HepG2 (cell line): ENCODE measurements around the gene EFCAB8. TPM values are rescaled to one million over a fixed set of nuclear protein-coding genes. Genes with fewer than 3 reads are reported as not detected.

Source experiments
- ATAC-seq: fragments of 200-7000 bp; cut with Tn5 transposase; 3 replicates; pipeline ENCODE4 v1.9.1; 2020; ENCODE audit warnings: mild to moderate bottlenecking, moderate library complexity
- BruUV-seq: library from RNA; stranded (reverse); fragments of 400-500 nt; replicated peaks from 2 replicates; lab custom pipeline; 2021; lab: Mats Ljungman, UMichigan
- CTCF ChIA-PET: fragments of 300-600 bp; formaldehyde crosslinking; extraction: SDS; loops from one replicate; lab custom pipeline; 2021; ENCODE audit warnings: low total read pairs, inconsistent platforms, low intra/inter-chr PET ratio; lab: Yijun Ruan, JAX
- POLR2A ChIA-PET: fragments of 350-600 bp; sonication (Branson Sonifier 250); formaldehyde crosslinking; loops from one replicate; lab custom pipeline; 2020; ENCODE audit warnings: antibody characterized with exemption, inconsistent platforms; lab: Yijun Ruan, JAX
- DNase-seq: peaks from one replicate; pipeline ENCODE4 v3.0.0-alpha.2; 2015; ENCODE audit warnings: low spot score
- FAIRE-seq: peaks from 3 replicates; lab custom pipeline; 2011; peaks lifted over from hg19 to GRCh38; lab: Jason Lieb, UNC
- H2AFZ ChIP-seq: one replicate; pipeline ENCODE4 v1.6.1; 2011; ENCODE audit warnings: low read length, inconsistent platforms
- H3K27ac ChIP-seq: fragments of 300-600 bp; 3 replicates; pipeline ENCODE4 v1.8.0; 2011; ENCODE audit warnings: mixed run types, mild to moderate bottlenecking, mixed read lengths, low read length, inconsistent platforms; ENCODE audit not compliant: insufficient read depth; ENCODE audit errors: extremely low read length
- H3K27me3 ChIP-seq, 2 experiments: fragments of 200-600 bp in 1 of 2; 2 replicates in 1 of 2; 3 replicates in 1 of 2; pipeline versions ENCODE4 v1.6.0 to v1.8.0; 2011; ENCODE audit warnings: low read length in 2 of 2, mild to moderate bottlenecking in 2 of 2, moderate library complexity in 2 of 2, inconsistent platforms in 1 of 2; ENCODE audit not compliant: insufficient read depth in 2 of 2, control insufficient read depth in 1 of 2
- H3K36me3 ChIP-seq, 2 experiments: fragments of 200-600 bp in 1 of 2; replicated peaks in 1 of 2; 2 replicates in 1 of 2; 3 replicates in 1 of 2; pipeline versions ENCODE4 v1.5.1 to v1.8.0; 2011; ENCODE audit warnings: low read length in 2 of 2, inconsistent platforms in 1 of 2; ENCODE audit not compliant: insufficient read depth in 2 of 2, control insufficient read depth in 1 of 2
- H3K4me1 ChIP-seq: 2 replicates; pipeline ENCODE4 v1.5.1; 2012; ENCODE audit warnings: low read length, inconsistent platforms; ENCODE audit not compliant: insufficient read depth
- H3K4me2 ChIP-seq: 2 replicates; pipeline ENCODE4 v1.6.0; 2011; ENCODE audit warnings: low read depth, low read length, inconsistent platforms
- H3K4me3 ChIP-seq, 3 experiments: fragments of 200-600 bp in 1 of 3; sonication (generic), shearing (Covaris generic) in 1 of 3; replicated peaks in 1 of 3; 2 replicates each; pipeline ENCODE4 v1.5.1; 2011 to 2016; ENCODE audit warnings: low read length in 3 of 3, inconsistent platforms in 2 of 3, low read depth in 2 of 3, mild to moderate bottlenecking in 2 of 3, control low read depth in 1 of 3, mixed read lengths in 1 of 3; ENCODE audit not compliant: insufficient read depth in 1 of 3
- H3K79me2 ChIP-seq: one replicate; pipeline ENCODE4 v1.6.1; 2011; ENCODE audit warnings: low read length, inconsistent platforms; ENCODE audit not compliant: insufficient read depth
- H3K9ac ChIP-seq: 2 replicates; pipeline ENCODE4 v1.6.0; 2011; ENCODE audit warnings: mild to moderate bottlenecking, low read depth, low read length, inconsistent platforms; ENCODE audit not compliant: insufficient read depth
- H3K9me3 ChIP-seq: 2 replicates; pipeline ENCODE4 v1.5.1; 2012; ENCODE audit warnings: mild to moderate bottlenecking, low read length
- H4K20me1 ChIP-seq: 2 replicates; pipeline ENCODE4 v1.6.0; 2011; ENCODE audit warnings: inconsistent platforms, mild to moderate bottlenecking, low read length, moderate library complexity; ENCODE audit not compliant: insufficient read depth
- HHEX ChIP-seq: IDR thresholded peaks from 2 replicates; pipeline ENCODE4 v1.6.1; 2016; ENCODE audit warnings: control low read depth
- MED1 ChIP-seq: sonication (generic); formaldehyde crosslinking; IDR thresholded peaks from 2 replicates; pipeline ENCODE4 v1.4.0; 2020; ENCODE audit warnings: missing genetic modification reagents
- MNT ChIP-seq: fragments of 450-650 bp; IDR thresholded peaks from 2 replicates; pipeline ENCODE4 v1.6.1; 2016
- NCOR1 ChIP-seq: fragments of 200-600 bp; sonication (generic); IDR thresholded peaks from 2 replicates; pipeline ENCODE4 v1.7.0; 2017; ENCODE audit warnings: antibody characterized with exemption, low read length, borderline replicate concordance
- NR2C2 ChIP-seq: sonication (generic); formaldehyde crosslinking; IDR thresholded peaks from 2 replicates; pipeline ENCODE4 v1.4.0; 2020; ENCODE audit warnings: missing genetic modification reagents, mild to moderate bottlenecking, moderate library complexity, borderline replicate concordance
- RELA ChIP-seq: sonication (generic); formaldehyde crosslinking; IDR thresholded peaks from 2 replicates; pipeline ENCODE4 v1.4.0; 2020; ENCODE audit warnings: missing genetic modification reagents
- SRSF1 ChIP-seq: fragments of 200-400 bp; formaldehyde crosslinking; optimal IDR thresholded peaks from 2 replicates; pipeline ENCODE3; 2017; ENCODE audit warnings: mild to moderate bottlenecking, low read depth, low read length, moderate library complexity
- TRAFD1 ChIP-seq: sonication (generic); formaldehyde crosslinking; IDR thresholded peaks from 2 replicates; pipeline ENCODE4 v1.5.1; 2020; ENCODE audit warnings: missing genetic modification reagents, mild to moderate bottlenecking, borderline replicate concordance
- ZBTB7B ChIP-seq: sonication (generic); formaldehyde crosslinking; IDR thresholded peaks from 2 replicates; pipeline ENCODE4 v1.4.0; 2020; ENCODE audit warnings: missing genetic modification reagents
- ZEB1 ChIP-seq: IDR thresholded peaks from 2 replicates; pipeline ENCODE4 v1.6.1; 2012; ENCODE audit warnings: mild to moderate bottlenecking, low read depth, inconsistent platforms; ENCODE audit not compliant: insufficient replicate concordance
- ZNF230 ChIP-seq: sonication (generic); formaldehyde crosslinking; IDR thresholded peaks from 2 replicates; pipeline ENCODE4 v1.4.0; 2020; ENCODE audit warnings: mild to moderate bottlenecking, missing genetic modification reagents
- WGBS: methylation state at CpG from one replicate; pipeline ENCODE4 v1.1.6; 2017; ENCODE audit warnings: low lambda C conversion rate; 5-methylcytosine and 5-hydroxymethylcytosine counted together
- in situ Hi-C: cut with HindIII; loops from 2 replicates; pipeline ENCODE4 v1.10.0; 2017; ENCODE audit warnings: low pct_unique_long_range_greater_than_20kb; ENCODE audit not compliant: extremely low pct_ligation_motif_present
- intact Hi-C: fragments of 100-400 bp; cut with micrococcal nuclease; formaldehyde crosslinking; loops from one replicate; pipeline ENCODE4 v1.10.0; 2022; ENCODE audit not compliant: unreplicated experiment
- polyA plus RNA-seq, 8 experiments: library from polyadenylated mRNA; depleted of rRNA in 3 of 8; stranded (reverse) in 7 of 8; unstranded in 1 of 8; fragments of >200 nt; fragmentation: Illumina TruSeq in 4 of 8; extraction: Trizol in 4 of 8; gene quantifications; 2 replicates each; pipeline versions ENCODE4 v1.2.1 to v1.2.3, GENCODE V29; 2011 to 2016; ENCODE audit warnings: low read depth in 4 of 8, missing spikeins in 1 of 8, mixed read lengths in 1 of 8; ENCODE audit not compliant: insufficient read depth in 1 of 8
- total RNA-seq, 5 experiments: library from RNA; depleted of rRNA; stranded (reverse); fragments of >200 nt; fragmentation: Illumina TruSeq; extraction: Trizol; gene quantifications; 2 replicates each; pipeline ENCODE4 v1.2.3, GENCODE V29; 2016; ENCODE audit warnings: low read depth in 1 of 5
- TF ChIP-seq, protein P1 (sequence below): IDR thresholded peaks from 2 replicates; pipeline ENCODE4 v1.6.1; 2016; ENCODE audit warnings: missing biosample characterization, missing genetic modification reagents, low read depth
- TF ChIP-seq, protein P2 (sequence below): sonication (generic); formaldehyde crosslinking; IDR thresholded peaks from 2 replicates; pipeline ENCODE4 v1.8.0; 2022; ENCODE audit warnings: mild to moderate bottlenecking, missing genetic modification reagents; ENCODE audit not compliant: insufficient replicate concordance
- TF ChIP-seq, protein P3 (sequence below): IDR thresholded peaks from 2 replicates; pipeline ENCODE4 v1.4.0; 2020; ENCODE audit warnings: mild to moderate bottlenecking, missing genetic modification reagents

EFCAB8 gene
- total and polyA plus RNA-seq, 2 of the 13 experiments (the other 11 are each of a cell fraction or from before 2014, with no cell fraction given), result 0.15 to 0.22 TPM

DNA sequence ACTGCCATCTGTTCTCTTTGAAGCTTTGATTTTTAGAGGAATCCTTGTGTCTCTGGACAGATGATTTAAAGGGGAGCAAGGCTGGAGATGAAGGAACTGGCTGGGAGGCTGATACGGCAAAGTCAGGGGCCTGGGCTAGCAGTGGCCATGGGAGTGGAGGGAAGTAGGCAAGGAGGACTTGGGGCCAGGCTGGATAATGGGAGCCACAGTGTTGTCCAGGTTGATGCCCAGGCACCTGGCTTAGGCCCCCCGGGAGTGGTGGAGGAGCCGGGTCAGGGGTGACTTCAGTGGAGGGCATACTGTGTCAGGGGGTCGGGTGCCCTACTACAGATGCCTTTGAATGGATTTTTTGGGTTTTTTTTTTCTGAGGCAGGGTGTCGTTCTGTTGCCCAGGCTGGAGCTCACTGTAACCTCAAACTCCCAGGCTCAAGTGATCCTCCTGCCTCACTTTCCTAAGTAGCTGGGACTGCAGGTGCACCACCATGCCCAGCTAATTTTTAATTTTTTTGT lies 45.0 kb downstream of the EFCAB8 start:
- ATAC-seq, result no peak
- Histone ChIP-seq H2AFZ (no peak overlapping the region), H4K20me1 (no peaks in the 10 kb centered on the region), H3K27me3 (peaks cover 8 to 38% of the 10 kb centered on the region in 2 experiments), H3K9ac (no peak overlapping the region), H3K36me3 (no peaks in the 10 kb centered on the region), H3K9me3 (no peaks in the 10 kb centered on the region), H3K79me2 (no peaks in the 10 kb centered on the region), H3K4me2 (no peak overlapping the region), H3K4me1 (peaks cover 21% of the 10 kb centered on the region), H3K4me3 (no peak overlapping the region), H3K27ac (no peak overlapping the region)
- BruUV-seq, result no TSS peak
- ChIA-PET POLR2A (no interaction called here), CTCF (interaction anchor here (2.4 to 5.9 kb wide), 3 partner anchors 42 to 191 kb away, joined by 11 to 97 read pairs (median 21); no protein-coding TSS in a partner anchor)
- FAIRE-seq, result no peak
- in situ Hi-C loops, result loop anchor here (5.0 to 10.0 kb wide), 3 partner anchors 99 to 311 kb away; partner anchors contain the start of genes BPIFA3 and SUN5
- intact Hi-C loops, result loop anchor here (5.0 kb wide), 2 partner anchors 174 to 309 kb away; partner anchors contain the start of gene BPIFB4
- DNase-seq, result no peak
- 20% methylated on average over 5 of the region's 5 CpGs for WGBS
- TF ChIP-seq MNT (no peak), RELA (CRISPR knock-in tag) (no peak), SRSF1 (no peak), ZEB1 (no peak), ZNF230 (no peak), TRAFD1 (CRISPR knock-in tag) (no peak), ZBTB7B (CRISPR knock-in tag) (no peak), HHEX (CRISPR knock-in tag) (no peak), NCOR1 (no peak), MED1 (no peak), NR2C2 (CRISPR knock-in tag) (no peak)
- TF ChIP-seq, protein P1, sequence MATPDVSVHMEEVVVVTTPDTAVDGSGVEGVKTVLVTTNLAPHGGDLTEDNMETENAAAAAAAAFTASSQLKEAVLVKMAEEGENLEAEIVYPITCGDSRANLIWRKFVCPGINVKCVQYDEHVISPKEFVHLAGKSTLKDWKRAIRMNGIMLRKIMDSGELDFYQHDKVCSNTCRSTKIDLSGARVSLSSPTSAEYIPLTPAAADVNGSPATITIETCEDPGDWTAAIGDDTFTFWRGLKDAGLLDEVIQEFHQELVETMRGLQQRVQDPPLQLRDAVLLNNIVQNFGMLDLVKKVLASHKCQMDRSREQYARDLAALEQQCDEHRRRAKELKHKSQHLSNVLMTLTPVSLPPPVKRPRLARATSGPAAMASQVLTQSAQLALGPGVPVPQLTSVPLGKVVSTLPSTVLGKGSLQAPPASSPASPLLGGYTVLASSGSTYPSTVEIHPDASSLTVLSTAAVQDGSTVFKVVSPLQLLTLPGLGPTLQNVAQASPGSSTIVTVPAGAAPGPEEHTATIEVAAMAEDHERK (CRISPR knock-in tag), result no peak
- TF ChIP-seq, protein P2, sequence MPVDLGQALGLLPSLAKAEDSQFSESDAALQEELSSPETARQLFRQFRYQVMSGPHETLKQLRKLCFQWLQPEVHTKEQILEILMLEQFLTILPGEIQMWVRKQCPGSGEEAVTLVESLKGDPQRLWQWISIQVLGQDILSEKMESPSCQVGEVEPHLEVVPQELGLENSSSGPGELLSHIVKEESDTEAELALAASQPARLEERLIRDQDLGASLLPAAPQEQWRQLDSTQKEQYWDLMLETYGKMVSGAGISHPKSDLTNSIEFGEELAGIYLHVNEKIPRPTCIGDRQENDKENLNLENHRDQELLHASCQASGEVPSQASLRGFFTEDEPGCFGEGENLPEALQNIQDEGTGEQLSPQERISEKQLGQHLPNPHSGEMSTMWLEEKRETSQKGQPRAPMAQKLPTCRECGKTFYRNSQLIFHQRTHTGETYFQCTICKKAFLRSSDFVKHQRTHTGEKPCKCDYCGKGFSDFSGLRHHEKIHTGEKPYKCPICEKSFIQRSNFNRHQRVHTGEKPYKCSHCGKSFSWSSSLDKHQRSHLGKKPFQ (CRISPR knock-in tag), result no peak
- TF ChIP-seq, protein P3, sequence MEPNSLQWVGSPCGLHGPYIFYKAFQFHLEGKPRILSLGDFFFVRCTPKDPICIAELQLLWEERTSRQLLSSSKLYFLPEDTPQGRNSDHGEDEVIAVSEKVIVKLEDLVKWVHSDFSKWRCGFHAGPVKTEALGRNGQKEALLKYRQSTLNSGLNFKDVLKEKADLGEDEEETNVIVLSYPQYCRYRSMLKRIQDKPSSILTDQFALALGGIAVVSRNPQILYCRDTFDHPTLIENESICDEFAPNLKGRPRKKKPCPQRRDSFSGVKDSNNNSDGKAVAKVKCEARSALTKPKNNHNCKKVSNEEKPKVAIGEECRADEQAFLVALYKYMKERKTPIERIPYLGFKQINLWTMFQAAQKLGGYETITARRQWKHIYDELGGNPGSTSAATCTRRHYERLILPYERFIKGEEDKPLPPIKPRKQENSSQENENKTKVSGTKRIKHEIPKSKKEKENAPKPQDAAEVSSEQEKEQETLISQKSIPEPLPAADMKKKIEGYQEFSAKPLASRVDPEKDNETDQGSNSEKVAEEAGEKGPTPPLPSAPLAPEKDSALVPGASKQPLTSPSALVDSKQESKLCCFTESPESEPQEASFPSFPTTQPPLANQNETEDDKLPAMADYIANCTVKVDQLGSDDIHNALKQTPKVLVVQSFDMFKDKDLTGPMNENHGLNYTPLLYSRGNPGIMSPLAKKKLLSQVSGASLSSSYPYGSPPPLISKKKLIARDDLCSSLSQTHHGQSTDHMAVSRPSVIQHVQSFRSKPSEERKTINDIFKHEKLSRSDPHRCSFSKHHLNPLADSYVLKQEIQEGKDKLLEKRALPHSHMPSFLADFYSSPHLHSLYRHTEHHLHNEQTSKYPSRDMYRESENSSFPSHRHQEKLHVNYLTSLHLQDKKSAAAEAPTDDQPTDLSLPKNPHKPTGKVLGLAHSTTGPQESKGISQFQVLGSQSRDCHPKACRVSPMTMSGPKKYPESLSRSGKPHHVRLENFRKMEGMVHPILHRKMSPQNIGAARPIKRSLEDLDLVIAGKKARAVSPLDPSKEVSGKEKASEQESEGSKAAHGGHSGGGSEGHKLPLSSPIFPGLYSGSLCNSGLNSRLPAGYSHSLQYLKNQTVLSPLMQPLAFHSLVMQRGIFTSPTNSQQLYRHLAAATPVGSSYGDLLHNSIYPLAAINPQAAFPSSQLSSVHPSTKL (CRISPR knock-in tag), result no peak
